Ovary (tissue), 3 donors: Measurements from ENCODE around the gene NAALADL1.

ENCODE experiments used
- POLR2A ChIP-seq: fragments of 450-650 bp; IDR thresholded peaks from one replicate; pipeline ENCODE4 v1.6.1; 2017; ENCODE audit warnings: antibody characterized with exemption, mild to moderate bottlenecking, moderate library complexity
- TF ChIP-seq, protein P1 (sequence below), 3 donors: fragments of 450-650 bp in 2 of 3; fragments of 200-600 bp in 1 of 3; IDR thresholded peaks; one replicate each; pipeline versions ENCODE4 v1.5.1 to v1.8.0; 2016 to 2022; ENCODE audit warnings: antibody characterized with exemption in 3 of 3, mild to moderate bottlenecking in 1 of 3
- donor health status: DM: no; HTN: no; CAD: no.

DNA sequence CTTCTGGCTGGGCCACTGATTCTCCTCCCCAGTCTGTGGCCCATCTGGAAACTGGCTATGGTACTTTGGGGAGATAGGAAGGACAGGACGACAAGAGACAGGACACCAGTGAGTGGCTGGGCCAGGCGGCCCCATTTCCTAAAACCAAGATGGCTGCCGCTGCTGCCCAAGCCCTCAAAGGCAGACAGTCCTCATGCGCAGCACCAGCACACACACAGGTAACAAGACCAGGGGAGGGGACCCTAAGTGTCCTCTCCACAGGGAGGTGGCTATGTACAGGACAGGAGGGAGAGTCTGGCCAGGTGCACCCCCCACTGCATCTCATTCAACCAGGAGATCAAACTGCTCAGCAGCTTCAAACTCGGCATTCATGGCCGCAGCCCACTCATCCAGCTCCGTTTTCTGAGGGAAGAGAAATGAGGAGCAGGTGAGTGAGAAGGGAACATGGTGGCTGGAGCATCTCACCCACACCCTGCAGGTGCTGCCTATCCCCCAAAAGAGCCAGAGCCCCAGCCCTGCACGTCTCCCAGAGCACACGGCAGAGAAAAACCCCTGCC lies 20.5 kb upstream of the NAALADL1 start:
- TF ChIP-seq, protein P1, sequence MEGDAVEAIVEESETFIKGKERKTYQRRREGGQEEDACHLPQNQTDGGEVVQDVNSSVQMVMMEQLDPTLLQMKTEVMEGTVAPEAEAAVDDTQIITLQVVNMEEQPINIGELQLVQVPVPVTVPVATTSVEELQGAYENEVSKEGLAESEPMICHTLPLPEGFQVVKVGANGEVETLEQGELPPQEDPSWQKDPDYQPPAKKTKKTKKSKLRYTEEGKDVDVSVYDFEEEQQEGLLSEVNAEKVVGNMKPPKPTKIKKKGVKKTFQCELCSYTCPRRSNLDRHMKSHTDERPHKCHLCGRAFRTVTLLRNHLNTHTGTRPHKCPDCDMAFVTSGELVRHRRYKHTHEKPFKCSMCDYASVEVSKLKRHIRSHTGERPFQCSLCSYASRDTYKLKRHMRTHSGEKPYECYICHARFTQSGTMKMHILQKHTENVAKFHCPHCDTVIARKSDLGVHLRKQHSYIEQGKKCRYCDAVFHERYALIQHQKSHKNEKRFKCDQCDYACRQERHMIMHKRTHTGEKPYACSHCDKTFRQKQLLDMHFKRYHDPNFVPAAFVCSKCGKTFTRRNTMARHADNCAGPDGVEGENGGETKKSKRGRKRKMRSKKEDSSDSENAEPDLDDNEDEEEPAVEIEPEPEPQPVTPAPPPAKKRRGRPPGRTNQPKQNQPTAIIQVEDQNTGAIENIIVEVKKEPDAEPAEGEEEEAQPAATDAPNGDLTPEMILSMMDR (IDR thresholded peaks at IDR 0.05) = no peak
- no peak for TF ChIP-seq POLR2A
